GM20000 (cell line): Measurements from ENCODE around the gene ARAP1.

ENCODE experiments used
- DNase-seq: peaks from one replicate; pipeline ENCODE4 v3.0.0; 2012; ENCODE audit warnings: low spot score
- CTCF ChIP-seq: IDR thresholded peaks from 2 replicates; pipeline ENCODE4 v1.5.1; 2012; ENCODE audit warnings: mild to moderate bottlenecking, control low read depth; ENCODE audit errors: extremely low read depth, missing control alignments

ARAP1 gene

GRCh38 chr11:72668629-72669347, 83.4 kb downstream of the ARAP1 start:
- peak; percentile 88 for DNase-seq
- TF ChIP-seq CTCF = no peak

GRCh38 chr11:72665911-72666472, 86.2 kb downstream of the ARAP1 start:
- TF ChIP-seq CTCF = no peak
- DNase-seq = no peak

GRCh38 chr11:72662036-72662435, 90.2 kb downstream of the ARAP1 start:
- DNase-seq = no peak
- no peak for TF ChIP-seq CTCF

GRCh38 chr11:72661486-72661885, 90.7 kb downstream of the ARAP1 start:
- no peak for DNase-seq
- no peak for TF ChIP-seq CTCF

GRCh38 chr11:72658989-72659640, 93.1 kb downstream of the ARAP1 start:
- no peak for TF ChIP-seq CTCF

GRCh38 chr11:72657411-72658100, 94.7 kb downstream of the ARAP1 start:
- no peak for DNase-seq

More at GRCh38 chr11:72658989-72659640, 93.1 kb downstream of the ARAP1 start:
- DNase-seq = no peak

More at GRCh38 chr11:72657411-72658100, 94.7 kb downstream of the ARAP1 start:
- no peak for TF ChIP-seq CTCF
